T-helper 17 cell (primary cell): ENCODE results near the gene ZNF142. TPM values are rescaled to one million over a fixed set of nuclear protein-coding genes. Genes with fewer than 3 reads are reported as not detected.

Source experiments
- ATAC-seq: fragments of 150-1000 bp; cut with Tn5 transposase; 2 replicates; pipeline ENCODE4 v1.10.0; 2021; ENCODE audit warnings: mild to moderate bottlenecking, moderate library complexity
- DNase-seq, 3 donors: peaks; one replicate each; pipeline versions ENCODE4 v3.0.0 to v3.0.0-alpha.2; 2020 to 2021
- H3K9me3 ChIP-seq: one replicate; pipeline ENCODE4 v1.7.0; 2013; ENCODE audit warnings: low read length, mild to moderate bottlenecking; ENCODE audit not compliant: control insufficient read depth, poor library complexity, severe bottlenecking
- H3K27ac Mint-ChIP-seq: one replicate; pipeline ENCODE4 v1.8.0; 2022; ENCODE audit warnings: mild to moderate bottlenecking, moderate library complexity, mixed read lengths
- H3K27me3 Mint-ChIP-seq: one replicate; pipeline ENCODE4 v1.8.0; 2022; ENCODE audit warnings: mixed read lengths
- H3K36me3 Mint-ChIP-seq: one replicate; pipeline ENCODE4 v1.8.0; 2022; ENCODE audit warnings: low read depth, mixed read lengths
- H3K4me1 Mint-ChIP-seq: one replicate; pipeline ENCODE4 v1.8.0; 2022; ENCODE audit warnings: mild to moderate bottlenecking, mixed read lengths
- H3K4me3 Mint-ChIP-seq: one replicate; pipeline ENCODE4 v1.8.0; 2022; ENCODE audit warnings: mild to moderate bottlenecking, moderate library complexity, mixed read lengths
- total RNA-seq, 4 donors: library from RNA in 2 of 4; stranded (reverse) in 2 of 4; gene quantifications; one replicate each; pipeline ENCODE4 v1.2.3 and lab custom pipeline; 2022 to 2026

ZNF142 gene
- total RNA-seq, 2 donors from 2014 or later, result 55.0 to 55.6 TPM

GRCh38 chr2:218642786-218643185, 16.6 kb downstream of the ZNF142 start:
- DNase-seq (no peak), ATAC-seq (no peak)
- H3K27ac Mint-ChIP-seq, result no peak overlapping the region
- H3K27me3 Mint-ChIP-seq, result no peaks in the 10 kb centered on the region
- H3K36me3 Mint-ChIP-seq, result peaks cover under 1% of the 10 kb centered on the region
- H3K4me3 Mint-ChIP-seq, result no peak overlapping the region
- H3K4me1 Mint-ChIP-seq, result peaks cover 6% of the 10 kb centered on the region
- H3K9me3 ChIP-seq, result no peaks in the 10 kb centered on the region

GRCh38 chr2:218642121-218642656, 17.2 kb downstream of the ZNF142 start:
- no peak for DNase-seq
- no peak for ATAC-seq
- peaks cover 9% of the 10 kb centered on the region for H3K4me1 Mint-ChIP-seq
- no peaks in the 10 kb centered on the region for H3K27me3 Mint-ChIP-seq
- no peaks in the 10 kb centered on the region for H3K9me3 ChIP-seq
- no peak overlapping the region for H3K4me3 Mint-ChIP-seq
- no peak overlapping the region for H3K27ac Mint-ChIP-seq
- peaks cover 6% of the 10 kb centered on the region for H3K36me3 Mint-ChIP-seq

GRCh38 chr2:218638372-218638771, 21.1 kb downstream of the ZNF142 start:
- peaks cover 16% of the 10 kb centered on the region for H3K36me3 Mint-ChIP-seq
- DNase-seq (no peak), ATAC-seq (no peak)
- no peaks in the 10 kb centered on the region for H3K27me3 Mint-ChIP-seq
- H3K4me1 Mint-ChIP-seq, result peaks cover 15% of the 10 kb centered on the region
- H3K27ac Mint-ChIP-seq, result no peak overlapping the region
- no peak overlapping the region for H3K4me3 Mint-ChIP-seq
- no peaks in the 10 kb centered on the region for H3K9me3 ChIP-seq

DNA sequence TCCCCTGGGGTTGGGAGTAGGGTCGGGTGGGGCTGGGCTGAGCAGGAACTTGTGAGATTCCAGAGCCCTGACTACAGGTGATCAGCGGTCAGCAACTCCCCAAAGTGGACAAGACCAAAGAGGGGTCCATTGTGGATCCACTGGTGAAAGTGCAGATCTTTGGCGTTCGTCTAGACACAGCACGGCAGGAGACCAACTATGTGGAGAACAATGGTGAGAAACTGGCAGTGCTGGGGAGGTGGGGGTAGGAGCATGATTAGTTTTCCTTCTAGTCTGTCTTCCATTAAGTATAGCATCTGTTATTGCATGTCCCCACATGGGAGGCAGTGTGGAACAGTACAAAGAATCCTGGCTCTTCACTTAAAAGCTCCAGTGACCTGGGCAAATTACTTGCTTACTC, 23.7 kb downstream of the ZNF142 start:
- ATAC-seq, result no peak
- Mint-ChIP-seq H3K4me3 (no peak overlapping the region), H3K36me3 (peaks cover 16% of the 10 kb centered on the region), H3K4me1 (peaks cover 13% of the 10 kb centered on the region), H3K27me3 (no peaks in the 10 kb centered on the region), H3K27ac (no peak overlapping the region)
- DNase-seq, result no peak
- H3K9me3 ChIP-seq, result no peaks in the 10 kb centered on the region

DNA sequence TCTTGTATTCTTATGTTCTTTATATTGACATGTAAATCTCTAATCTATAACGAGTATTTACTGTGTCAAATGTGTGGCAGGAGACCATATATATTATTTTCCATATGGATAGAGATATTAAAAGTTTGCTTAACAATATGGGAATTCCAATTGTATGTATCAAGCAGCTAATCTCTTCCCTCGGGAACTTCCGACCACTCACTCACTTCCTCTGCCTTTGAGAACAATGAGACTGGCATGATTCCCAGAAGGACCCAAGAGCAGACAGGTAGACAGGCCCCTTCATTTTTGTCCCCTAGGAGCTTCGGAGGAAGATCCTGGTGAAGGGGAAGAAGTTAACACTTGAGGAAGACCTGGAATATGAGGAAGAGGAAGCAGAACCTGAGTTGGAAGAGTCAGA, 27.6 kb downstream of the ZNF142 start:
- Mint-ChIP-seq H3K36me3 (peaks cover 8% of the 10 kb centered on the region), H3K4me1 (peaks cover 6% of the 10 kb centered on the region)

GRCh38 chr2:218627939-218628338, 31.5 kb downstream of the ZNF142 start:
- Mint-ChIP-seq H3K36me3 (no peaks in the 10 kb centered on the region), H3K27me3 (no peaks in the 10 kb centered on the region), H3K27ac (no peak overlapping the region), H3K4me3 (no peak overlapping the region), H3K4me1 (peaks cover 4% of the 10 kb centered on the region)
- DNase-seq (no peak), ATAC-seq (no peak)
- no peaks in the 10 kb centered on the region for H3K9me3 ChIP-seq

More for the DNA sequence above, 27.6 kb downstream of the ZNF142 start:
- H3K9me3 ChIP-seq, result no peaks in the 10 kb centered on the region
- Mint-ChIP-seq H3K4me3 (no peak overlapping the region), H3K27ac (no peak overlapping the region), H3K27me3 (no peaks in the 10 kb centered on the region)
- no peak for ATAC-seq
- no peak for DNase-seq

DNA sequence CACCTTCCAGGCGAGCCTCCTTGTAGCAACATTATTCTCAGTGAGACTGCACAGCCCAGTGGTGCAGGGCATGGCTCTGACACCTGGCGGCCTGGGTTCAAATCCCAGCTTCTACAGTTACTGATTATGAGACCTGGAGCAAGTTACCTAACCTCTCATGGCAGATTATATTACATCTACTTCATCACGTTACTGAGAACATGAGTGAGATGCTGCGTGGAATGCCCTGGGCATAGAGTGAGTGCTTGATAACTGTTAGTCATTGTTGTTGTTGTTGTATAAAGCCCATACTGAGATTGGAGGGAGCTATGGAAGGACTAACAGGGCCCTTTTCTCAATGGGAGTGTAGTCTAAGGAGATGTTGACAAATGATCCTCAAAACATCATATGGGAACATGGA, 33.1 kb downstream of the ZNF142 start:
- H3K4me3 Mint-ChIP-seq, result no peak overlapping the region
- ATAC-seq (no peak), DNase-seq (no peak)
- H3K36me3 Mint-ChIP-seq, result no peaks in the 10 kb centered on the region
- peaks cover 4% of the 10 kb centered on the region for H3K4me1 Mint-ChIP-seq
- H3K27me3 Mint-ChIP-seq, result no peaks in the 10 kb centered on the region
- no peaks in the 10 kb centered on the region for H3K9me3 ChIP-seq
- no peak overlapping the region for H3K27ac Mint-ChIP-seq

- no peak overlapping the region for H3K27ac Mint-ChIP-seq
- no peaks in the 10 kb centered on the region for H3K9me3 ChIP-seq
- ATAC-seq (no peak), DNase-seq (no peak)
- H3K4me1 Mint-ChIP-seq, result peaks cover 6% of the 10 kb centered on the region
- no peaks in the 10 kb centered on the region for H3K27me3 Mint-ChIP-seq
- no peaks in the 10 kb centered on the region for H3K36me3 Mint-ChIP-seq
- H3K4me3 Mint-ChIP-seq, result no peak overlapping the region
These were observed 36.1 kb downstream of the ZNF142 start for GRCh38 chr2:218623366-218623705.

GRCh38 chr2:218622606-218623365, 36.6 kb downstream of the ZNF142 start:
- DNase-seq (no peak), ATAC-seq (no peak)
- H3K9me3 ChIP-seq, result no peaks in the 10 kb centered on the region
- Mint-ChIP-seq H3K36me3 (no peaks in the 10 kb centered on the region), H3K4me3 (no peak overlapping the region), H3K4me1 (peaks cover 6% of the 10 kb centered on the region), H3K27me3 (no peaks in the 10 kb centered on the region), H3K27ac (no peak overlapping the region)

DNA sequence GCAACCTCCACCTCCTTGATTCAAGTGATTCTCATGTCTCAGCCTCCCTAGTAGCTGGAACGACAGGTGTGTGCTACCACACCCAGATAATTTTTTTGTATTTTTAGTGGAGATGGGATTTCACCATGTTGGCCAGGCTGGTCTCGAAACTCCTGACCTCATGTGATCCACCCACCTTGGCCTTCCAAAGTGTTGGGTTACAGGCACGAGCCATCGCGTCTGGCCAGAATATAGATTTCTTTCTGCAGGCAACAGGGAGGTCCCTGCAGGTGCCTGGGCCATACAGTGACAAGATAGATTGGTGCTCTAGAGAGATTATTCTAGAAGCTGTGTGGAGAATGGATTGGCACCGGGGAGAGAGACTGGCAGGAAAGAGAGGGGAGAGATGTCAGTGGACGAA, 38.4 kb downstream of the ZNF142 start:
- Mint-ChIP-seq H3K27me3 (no peaks in the 10 kb centered on the region), H3K4me3 (no peak overlapping the region), H3K4me1 (peaks cover 6% of the 10 kb centered on the region), H3K36me3 (no peaks in the 10 kb centered on the region), H3K27ac (no peak overlapping the region)
- DNase-seq (no peak), ATAC-seq (no peak)
- H3K9me3 ChIP-seq, result no peaks in the 10 kb centered on the region

- H3K9me3 ChIP-seq, result no peaks in the 10 kb centered on the region
- H3K4me3 Mint-ChIP-seq, result no peak overlapping the region
- no peak overlapping the region for H3K27ac Mint-ChIP-seq
- no peak for DNase-seq
- no peaks in the 10 kb centered on the region for H3K27me3 Mint-ChIP-seq
- no peak for ATAC-seq
- no peaks in the 10 kb centered on the region for H3K36me3 Mint-ChIP-seq
- peaks cover 6% of the 10 kb centered on the region for H3K4me1 Mint-ChIP-seq
These were observed 41.1 kb downstream of the ZNF142 start for GRCh38 chr2:218618102-218618860.

- Mint-ChIP-seq H3K4me3 (no peak overlapping the region), H3K27ac (no peak overlapping the region), H3K4me1 (no peaks in the 10 kb centered on the region), H3K27me3 (peaks cover 10% of the 10 kb centered on the region), H3K36me3 (no peaks in the 10 kb centered on the region)
- no peak for DNase-seq
- no peak for ATAC-seq
- no peaks in the 10 kb centered on the region for H3K9me3 ChIP-seq
These were observed 43.5 kb downstream of the ZNF142 start for GRCh38 chr2:218615868-218616315.

GRCh38 chr2:218607436-218608115, 51.8 kb downstream of the ZNF142 start, which contains the start of gene PLCD4:
PLCD4 (plus strand) TSS chr2:218607899; CDS start chr2:218615740, 7,841 bp downstream.
- Mint-ChIP-seq H3K4me1 (peaks cover 3% of the 10 kb centered on the region), H3K27ac (no peak within 1 kb of the TSS), H3K36me3 (no peaks in the 10 kb centered on the region), H3K27me3 (peaks cover 41% of the 10 kb centered on the region), H3K4me3 (no peak within 1 kb of the TSS)
- no peaks in the 10 kb centered on the region for H3K9me3 ChIP-seq
- no peak for DNase-seq
- no peak for ATAC-seq
